SU-DHL-6 (cell line): ENCODE measurements around the gene PAF1.

Source experiments
- EZH2phosphoT487 ChIP-seq: fragments of 200-600 bp; sonication (generic), shearing (Covaris generic); conservative IDR thresholded peaks from 2 replicates; pipeline ENCODE4 v1.6.1; 2018; ENCODE audit warnings: mild to moderate bottlenecking, antibody characterized with exemption, low read length, moderate library complexity, mixed read lengths
- TF ChIP-seq, protein P1 (sequence below): fragments of 200-600 bp; sonication (generic); IDR thresholded peaks from one replicate; pipeline ENCODE4 v1.5.1; 2017; ENCODE audit warnings: antibody characterized with exemption, mild to moderate bottlenecking, low read length, moderate library complexity; ENCODE audit not compliant: insufficient read depth, poor library complexity, severe bottlenecking

GRCh38 chr19:39416152-39417120 lies 25.5 kb upstream of the PAF1 start:
- TF ChIP-seq, protein P1, sequence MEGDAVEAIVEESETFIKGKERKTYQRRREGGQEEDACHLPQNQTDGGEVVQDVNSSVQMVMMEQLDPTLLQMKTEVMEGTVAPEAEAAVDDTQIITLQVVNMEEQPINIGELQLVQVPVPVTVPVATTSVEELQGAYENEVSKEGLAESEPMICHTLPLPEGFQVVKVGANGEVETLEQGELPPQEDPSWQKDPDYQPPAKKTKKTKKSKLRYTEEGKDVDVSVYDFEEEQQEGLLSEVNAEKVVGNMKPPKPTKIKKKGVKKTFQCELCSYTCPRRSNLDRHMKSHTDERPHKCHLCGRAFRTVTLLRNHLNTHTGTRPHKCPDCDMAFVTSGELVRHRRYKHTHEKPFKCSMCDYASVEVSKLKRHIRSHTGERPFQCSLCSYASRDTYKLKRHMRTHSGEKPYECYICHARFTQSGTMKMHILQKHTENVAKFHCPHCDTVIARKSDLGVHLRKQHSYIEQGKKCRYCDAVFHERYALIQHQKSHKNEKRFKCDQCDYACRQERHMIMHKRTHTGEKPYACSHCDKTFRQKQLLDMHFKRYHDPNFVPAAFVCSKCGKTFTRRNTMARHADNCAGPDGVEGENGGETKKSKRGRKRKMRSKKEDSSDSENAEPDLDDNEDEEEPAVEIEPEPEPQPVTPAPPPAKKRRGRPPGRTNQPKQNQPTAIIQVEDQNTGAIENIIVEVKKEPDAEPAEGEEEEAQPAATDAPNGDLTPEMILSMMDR = no peak
- no peak for TF ChIP-seq EZH2phosphoT487
